Subcutaneous abdominal adipose tissue (tissue), 5 donors: ENCODE results near the gene FARS2.
"Not testable (repeated sequence)": the region's sequence is repeated elsewhere in the genome, so short reads cannot be mapped to it uniquely, and the experiment has no call there.

Experiments
- H3K27ac ChIP-seq: one replicate; pipeline ENCODE4 v1.7.0; 2013; ENCODE audit warnings: low read depth, mild to moderate bottlenecking, inconsistent platforms, low read length, moderate library complexity
- H3K27me3 ChIP-seq, 5 donors: one replicate each; pipeline ENCODE4 v1.7.0; 2013; ENCODE audit warnings: low read length in 5 of 5, inconsistent platforms in 1 of 5; ENCODE audit not compliant: control insufficient read depth in 5 of 5, insufficient read depth in 4 of 5
- H3K36me3 ChIP-seq, 5 donors: one replicate each; pipeline ENCODE4 v1.7.0; 2013; ENCODE audit warnings: low read length in 5 of 5; ENCODE audit not compliant: control insufficient read depth in 5 of 5, insufficient read depth in 5 of 5
- H3K4me1 ChIP-seq, 5 donors: one replicate each; pipeline ENCODE4 v1.7.0; 2013; ENCODE audit warnings: low read length in 5 of 5, mild to moderate bottlenecking in 3 of 5, moderate library complexity in 1 of 5; ENCODE audit not compliant: control insufficient read depth in 5 of 5, insufficient read depth in 5 of 5
- H3K4me3 ChIP-seq, 5 donors: one replicate each; pipeline ENCODE4 v1.7.0; 2013; ENCODE audit warnings: low read length in 5 of 5, low read depth in 1 of 5
- H3K9ac ChIP-seq, 5 donors: one replicate each; pipeline ENCODE4 v1.7.0; 2013; ENCODE audit warnings: low read length in 5 of 5, mild to moderate bottlenecking in 4 of 5, moderate library complexity in 3 of 5
- H3K9me3 ChIP-seq, 5 donors: one replicate each; pipeline ENCODE4 v1.7.0; 2013; ENCODE audit warnings: low read length in 5 of 5; ENCODE audit not compliant: control insufficient read depth in 5 of 5
- donor health status: healthy.
- donor health status: healthy.
- donor health status: healthy.
- donor health status: healthy.
- donor health status: healthy.

FARS2 gene

DNA sequence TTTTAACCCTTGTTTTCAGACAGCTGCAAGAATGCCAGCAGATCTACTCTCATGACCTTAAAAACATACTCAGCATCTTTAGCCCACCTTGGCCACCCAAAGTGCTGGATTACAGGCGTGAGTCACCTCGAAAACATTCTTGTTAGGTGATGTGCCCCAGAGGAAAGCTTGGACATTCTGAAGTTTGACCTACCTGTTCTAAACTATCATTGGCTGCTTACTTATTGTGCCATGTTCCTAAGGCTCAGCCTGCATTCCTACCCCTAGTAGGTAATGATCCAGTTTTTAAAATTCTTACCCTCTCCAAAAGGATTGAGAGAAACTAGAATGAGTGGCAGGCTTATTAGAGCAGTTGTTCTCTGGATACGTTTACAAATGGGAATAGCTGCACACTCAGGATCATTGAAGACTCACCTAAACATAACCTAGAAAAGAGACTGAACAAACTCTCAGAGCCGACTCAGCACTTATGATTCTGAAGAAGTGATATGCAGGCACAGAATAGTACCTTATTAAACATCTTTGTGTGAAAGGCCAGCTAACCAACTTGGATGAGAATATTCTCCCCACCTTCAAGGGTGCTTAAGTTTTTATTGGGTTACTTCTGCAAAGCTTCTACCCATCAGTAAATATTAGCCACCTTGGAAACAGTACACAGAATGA is 383.3 kb downstream of the FARS2 start:
- Histone ChIP-seq H3K4me1 (no peaks in the 10 kb centered on the region), H3K9ac (no peak overlapping the region), H3K36me3 (no peaks in the 10 kb centered on the region), H3K27ac (no peak overlapping the region), H3K4me3 (no peak overlapping the region), H3K27me3 (no peaks in the 10 kb centered on the region), H3K9me3 (peaks cover 0 to 13% (median 12%) of the 10 kb centered on the region in 5 donors)

DNA sequence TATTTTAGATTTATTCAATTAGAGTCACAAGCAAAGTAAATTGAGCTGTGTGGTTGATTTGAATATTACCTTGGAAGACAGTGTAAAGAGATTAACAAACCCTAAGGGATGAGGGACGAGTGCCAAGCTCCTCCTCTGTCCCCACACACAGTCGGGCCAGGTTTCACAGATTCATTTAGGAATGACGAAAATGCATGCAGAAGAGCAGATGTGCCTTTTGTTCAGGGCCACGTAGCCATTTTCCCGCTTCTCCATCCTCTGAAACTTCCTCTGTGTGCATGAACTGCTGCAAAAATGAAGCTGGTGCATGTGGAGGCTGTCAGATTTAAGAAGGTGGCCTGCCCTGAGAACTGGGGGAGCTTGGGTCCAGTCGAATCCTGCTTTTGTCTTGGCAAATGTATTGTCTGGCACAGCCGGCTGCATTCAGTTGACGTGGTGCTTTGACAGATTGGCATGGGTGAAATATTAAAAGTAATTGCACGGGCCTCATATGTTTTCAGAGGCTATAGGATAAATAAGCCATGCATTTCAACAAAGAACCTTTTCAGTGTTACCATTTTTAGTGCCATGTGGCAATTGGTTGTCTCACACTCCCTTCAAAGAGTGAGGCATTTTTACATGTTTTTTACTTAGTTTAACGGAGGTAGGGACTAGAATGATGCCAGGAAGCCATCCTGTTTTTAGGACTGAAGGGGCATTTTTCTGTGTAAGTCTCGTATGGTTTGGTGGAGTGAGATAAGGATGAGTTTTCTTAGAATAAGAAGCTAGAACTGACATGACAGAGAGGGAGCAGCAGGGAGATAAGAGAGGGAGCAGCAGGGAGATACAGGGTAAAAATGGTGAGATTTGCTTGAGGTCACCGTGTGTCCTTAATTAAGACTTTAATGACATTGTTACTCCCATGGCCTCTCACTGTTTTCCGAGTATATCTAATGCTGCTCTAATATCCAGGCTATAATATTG is 384.3 kb downstream of the FARS2 start:
- H3K4me1 ChIP-seq = no peaks in the 10 kb centered on the region
- H3K27me3 ChIP-seq = no peaks in the 10 kb centered on the region
- H3K27ac ChIP-seq = no peak overlapping the region
- peaks cover 0 to 5% (median 5%) of the 10 kb centered on the region in 5 donors for H3K9me3 ChIP-seq
- no peaks in the 10 kb centered on the region for H3K36me3 ChIP-seq
- H3K9ac ChIP-seq = no peak overlapping the region
- no peak overlapping the region for H3K4me3 ChIP-seq

DNA sequence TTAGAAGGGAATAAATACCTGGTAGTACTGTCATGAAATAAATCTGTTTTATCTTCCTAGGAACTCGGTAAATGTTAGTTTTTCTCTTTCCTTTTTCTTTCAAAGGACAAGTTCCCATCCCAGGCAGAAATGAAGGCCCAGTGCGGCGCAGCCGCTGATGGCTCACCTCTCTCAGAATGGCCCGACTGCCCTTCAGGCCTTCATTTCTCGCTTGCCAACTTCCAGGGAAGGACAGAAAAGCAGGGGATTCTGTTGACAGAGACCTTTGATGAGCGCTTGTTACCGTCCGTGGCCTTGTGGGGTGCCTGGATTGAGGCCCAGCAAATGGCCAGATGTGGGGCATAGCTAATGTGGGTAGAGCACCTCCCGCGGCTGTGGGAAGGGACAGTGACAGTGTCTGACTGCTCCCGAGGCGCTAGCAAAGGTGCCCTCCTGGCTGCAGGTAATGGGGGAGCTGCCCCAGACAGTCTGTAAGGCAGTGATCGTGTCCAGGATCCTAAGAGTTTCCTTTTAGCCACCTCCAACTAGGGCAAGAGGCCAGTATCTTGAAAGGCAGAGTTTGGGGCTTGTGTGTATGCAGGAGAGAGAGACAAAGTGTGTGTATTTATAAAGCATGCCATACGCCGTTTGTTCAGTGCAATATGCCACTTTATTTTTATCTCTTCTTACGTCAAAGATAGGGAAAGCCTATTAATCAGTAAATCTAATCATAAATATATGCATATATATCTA is 391.3 kb downstream of the FARS2 start:
- Histone ChIP-seq H3K27ac (no peak overlapping the region), H3K4me3 (no peak overlapping the region), H3K36me3 (no peaks in the 10 kb centered on the region), H3K9ac (no peak overlapping the region), H3K9me3 (peaks cover 0 to 4% (median 3%) of the 10 kb centered on the region in 5 donors), H3K27me3 (no peaks in the 10 kb centered on the region), H3K4me1 (no peaks in the 10 kb centered on the region)

DNA sequence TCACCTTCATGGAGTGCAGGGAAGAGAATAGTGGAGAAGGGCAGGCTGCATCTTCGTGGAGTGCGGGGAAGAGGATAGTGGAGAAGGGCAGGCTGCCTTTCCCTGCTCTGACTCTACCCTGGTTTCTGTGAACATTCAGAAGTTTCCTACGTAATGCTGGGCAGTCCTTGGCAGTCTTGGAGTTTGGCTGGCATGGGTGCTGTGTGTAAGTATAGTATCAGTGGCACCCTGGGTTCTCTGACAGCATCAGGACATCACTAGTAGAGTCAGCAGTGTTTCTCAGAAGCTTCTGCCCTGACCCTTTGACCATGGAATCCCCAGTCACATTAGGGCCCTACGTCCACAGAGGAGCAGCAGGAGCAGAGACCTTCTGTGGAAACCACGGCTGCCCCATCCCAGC is 392.5 kb downstream of the FARS2 start:
- Histone ChIP-seq H3K27ac (no peak overlapping the region), H3K36me3 (no peaks in the 10 kb centered on the region), H3K4me1 (no peaks in the 10 kb centered on the region), H3K4me3 (no peak overlapping the region), H3K27me3 (no peaks in the 10 kb centered on the region), H3K9ac (no peak overlapping the region), H3K9me3 (peaks cover 0 to 4% (median 3%) of the 10 kb centered on the region in 5 donors)

DNA sequence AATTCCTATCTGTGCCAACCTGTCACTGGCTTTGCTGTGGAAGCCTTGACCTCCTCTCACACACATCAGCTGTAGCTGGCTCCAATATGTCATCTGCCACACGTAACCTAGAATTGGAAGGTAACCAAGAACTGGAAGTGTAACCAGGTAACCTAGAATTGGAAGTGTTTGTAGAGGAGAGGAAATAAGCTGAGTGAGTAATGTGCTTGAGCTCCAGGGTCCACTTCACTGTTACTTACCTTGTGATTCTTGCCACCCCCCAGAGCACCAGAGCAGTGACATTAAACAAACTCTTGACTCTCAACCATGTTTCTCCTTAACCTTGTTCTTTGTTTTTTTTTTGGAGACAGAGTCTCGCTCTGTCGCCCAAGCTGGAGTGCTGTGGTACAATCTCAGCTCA is 394.9 kb downstream of the FARS2 start:
- Histone ChIP-seq H3K4me1 (no peaks in the 10 kb centered on the region), H3K9ac (no peak overlapping the region), H3K27me3 (no peaks in the 10 kb centered on the region), H3K4me3 (no peak overlapping the region), H3K27ac (no peak overlapping the region), H3K36me3 (no peaks in the 10 kb centered on the region), H3K9me3 (peaks cover 0 to 4% (median 3%) of the 10 kb centered on the region in 5 donors)

GRCh38 chr6:5656695-5657094 is 395.4 kb downstream of the FARS2 start:
- not testable (repeated sequence) for H3K36me3 ChIP-seq, H3K9me3 ChIP-seq

GRCh38 chr6:5657684-5658430 is 396.5 kb downstream of the FARS2 start:
- no peak overlapping the region for H3K9ac ChIP-seq
- H3K36me3 ChIP-seq = no peaks in the 10 kb centered on the region
- no peak overlapping the region for H3K27ac ChIP-seq
- no peak overlapping the region for H3K4me3 ChIP-seq
- H3K9me3 ChIP-seq = peaks cover 0 to 4% (median 3%) of the 10 kb centered on the region in 5 donors
- H3K4me1 ChIP-seq = no peaks in the 10 kb centered on the region
- H3K27me3 ChIP-seq = no peaks in the 10 kb centered on the region

More at GRCh38 chr6:5656695-5657094, 395.4 kb downstream of the FARS2 start:
- H3K27me3 ChIP-seq, H3K9ac ChIP-seq, H3K4me3 ChIP-seq, H3K27ac ChIP-seq, H3K4me1 ChIP-seq: not testable (repeated sequence)

DNA sequence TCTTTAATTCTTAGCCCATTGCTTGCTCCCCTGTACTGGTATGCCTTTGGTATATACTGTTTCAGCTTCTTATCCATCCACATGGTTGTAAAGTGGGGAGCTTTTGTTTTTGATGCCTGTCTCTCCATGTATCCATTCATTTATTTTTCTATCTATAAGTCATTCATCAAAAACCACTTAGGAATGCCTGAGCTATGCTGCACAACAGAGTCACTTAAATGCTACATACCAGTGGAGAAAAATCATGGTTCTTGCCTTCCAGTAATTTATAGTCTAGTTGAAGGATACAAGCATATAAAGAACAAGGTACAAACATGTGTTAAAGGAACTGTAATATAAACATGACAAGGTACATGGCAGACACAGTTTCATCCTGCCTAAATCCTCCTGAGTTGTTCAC is 398.2 kb downstream of the FARS2 start:
- Histone ChIP-seq H3K9ac (no peak overlapping the region), H3K9me3 (peaks cover 0 to 4% (median 3%) of the 10 kb centered on the region in 5 donors), H3K4me1 (no peaks in the 10 kb centered on the region), H3K4me3 (no peak overlapping the region), H3K27ac (no peak overlapping the region), H3K27me3 (no peaks in the 10 kb centered on the region), H3K36me3 (no peaks in the 10 kb centered on the region)

DNA sequence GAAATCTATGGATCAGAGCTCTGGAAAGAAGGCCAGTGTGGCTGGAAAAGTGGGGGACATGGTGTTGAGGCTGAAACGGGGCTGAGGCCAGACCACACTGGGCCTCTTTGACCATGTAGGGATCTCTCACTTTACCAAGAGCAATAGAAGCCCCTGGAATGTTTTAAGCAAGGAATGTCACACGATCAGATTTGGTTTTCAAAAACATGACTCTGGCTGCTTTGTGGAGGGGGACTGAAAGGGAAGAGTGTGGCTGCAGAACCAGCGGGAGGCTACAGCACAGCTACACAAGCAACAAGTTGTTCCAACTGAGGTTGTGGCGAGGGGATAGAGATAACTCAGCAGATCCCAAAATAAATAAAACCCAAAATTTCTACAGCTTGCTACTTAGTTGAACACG is 399.5 kb downstream of the FARS2 start:
- Histone ChIP-seq H3K9me3 (no peaks in the 10 kb centered on the region), H3K4me1 (peaks cover 0 to 3% (median 0%) of the 10 kb centered on the region in 5 donors), H3K36me3 (no peaks in the 10 kb centered on the region), H3K4me3 (no peak overlapping the region), H3K27ac (no peak overlapping the region), H3K9ac (no peak overlapping the region), H3K27me3 (no peaks in the 10 kb centered on the region)
